Measurements from ENCODE around the gene MAP2K1.

MAP2K1 gene

DNA sequence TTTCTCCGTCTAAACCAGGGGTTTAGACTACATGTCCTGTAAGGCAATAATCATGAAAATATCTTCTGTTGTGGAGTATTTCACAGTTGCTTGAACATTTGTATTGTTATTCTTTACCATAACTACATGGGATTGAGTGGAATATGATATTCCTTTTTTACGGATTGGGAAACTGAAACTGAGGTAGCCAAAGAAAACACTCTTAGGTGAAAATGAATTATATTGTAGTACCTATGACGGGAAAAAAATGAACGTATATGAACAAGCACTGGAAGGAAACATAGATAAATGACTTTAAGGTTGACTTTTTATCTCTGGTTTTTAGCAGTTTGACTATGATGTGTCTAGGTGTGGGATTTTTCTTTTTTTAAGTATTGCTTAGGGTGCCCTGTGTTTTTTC, 35.6 kb downstream of the MAP2K1 start:
- H4K8ac ChIP-seq (ENCODE audit: low read depth, low read length): no peak overlapping the region
- no peak overlapping the region for H4K91ac ChIP-seq (ENCODE audit: low read depth, low read length, poor library complexity)
- H3K4me3 ChIP-seq (ENCODE audit: low read length in 2 of 2): no peak overlapping the region
- no peak overlapping the region for H2BK120ac ChIP-seq (ENCODE audit: low read depth, low read length)
- H3K4me1 ChIP-seq (ENCODE audit: control insufficient read depth in 2 of 2, insufficient read depth in 1 of 2, low read depth in 1 of 2, low read length in 2 of 2): no peaks in the 10 kb centered on the region
- H3K9ac ChIP-seq (ENCODE audit: low read depth, low read length, poor library complexity): no peak overlapping the region
- no peak overlapping the region for H2BK12ac ChIP-seq (ENCODE audit: low read length)
- no peak overlapping the region for H2BK5ac ChIP-seq (ENCODE audit: low read length)
- no peaks in the 10 kb centered on the region for H3K27me3 ChIP-seq (ENCODE audit: control insufficient read depth in 3 of 3, insufficient read depth in 3 of 3, low read depth in 1 of 3, low read length in 3 of 3)
- H3K4ac ChIP-seq (ENCODE audit: low read length): no peak overlapping the region
- no peaks in the 10 kb centered on the region for H3K9me3 ChIP-seq (replicated peaks in 1 of 2; ENCODE audit: control insufficient read depth in 2 of 2, insufficient read depth in 1 of 2, low read depth in 1 of 2, low read length in 2 of 2)
- WGBS, 2 donors (ENCODE audit: extremely low coverage in 2 of 2, insufficient read length in 2 of 2, insufficient replicate concordance in 1 of 2): no CpG with 5 or more reads among the region's 4 CpGs
- no peaks in the 10 kb centered on the region for H3K36me3 ChIP-seq (replicated peaks in 1 of 2; ENCODE audit: control insufficient read depth in 2 of 2, insufficient read depth in 2 of 2, low read length in 2 of 2)
- no peak overlapping the region for H3K4me2 ChIP-seq (ENCODE audit: insufficient read depth, low read length, poor library complexity, severe bottlenecking)
- no peak overlapping the region for H2AK5ac ChIP-seq (ENCODE audit: low read depth, low read length)
- H2AFZ ChIP-seq (ENCODE audit: low read length): no peak overlapping the region
- no peak overlapping the region for H3K14ac ChIP-seq (ENCODE audit: low read length)
- no peak overlapping the region for H3K23ac ChIP-seq (ENCODE audit: low read depth, low read length, poor library complexity)
- H3K18ac ChIP-seq (ENCODE audit: low read length): no peak overlapping the region
- H3K79me1 ChIP-seq (ENCODE audit: low read depth, low read length): peaks cover 3% of the 10 kb centered on the region
- no peak overlapping the region for H2BK15ac ChIP-seq (ENCODE audit: low read length)
- no peak overlapping the region for H3K27ac ChIP-seq (replicated peaks; ENCODE audit: low read length)
- no peak for DNase-seq (ENCODE audit: low spot score)

DNA sequence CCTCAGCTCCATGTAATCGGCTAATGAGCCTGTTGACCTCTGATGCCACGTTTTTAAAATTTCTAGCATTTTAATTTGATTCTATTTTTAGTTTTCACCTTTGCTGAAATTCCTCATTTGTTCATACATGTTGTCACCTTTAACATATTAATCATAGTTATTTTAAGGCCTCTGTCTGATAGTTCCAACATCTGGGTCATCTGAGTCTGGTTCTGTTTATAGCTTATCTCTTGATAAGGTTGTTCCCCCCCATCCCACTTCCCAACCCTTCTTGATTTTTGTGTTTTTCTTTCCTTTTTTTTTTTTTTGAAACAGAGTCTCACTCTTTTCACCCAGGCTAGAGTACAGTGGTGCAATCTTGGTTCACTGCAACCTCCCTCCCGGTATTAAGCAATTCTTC, 36.4 kb downstream of the MAP2K1 start:
- Histone ChIP-seq H3K4ac (ENCODE audit: low read length) (no peak overlapping the region), H3K18ac (ENCODE audit: low read length) (no peak overlapping the region), H3K4me1 (ENCODE audit: control insufficient read depth in 2 of 2, insufficient read depth in 1 of 2, low read depth in 1 of 2, low read length in 2 of 2) (no peaks in the 10 kb centered on the region), H4K8ac (ENCODE audit: low read depth, low read length) (no peak overlapping the region), H3K14ac (ENCODE audit: low read length) (no peak overlapping the region), H2AK5ac (ENCODE audit: low read depth, low read length) (no peak overlapping the region), H3K27me3 (ENCODE audit: control insufficient read depth in 3 of 3, insufficient read depth in 3 of 3, low read depth in 1 of 3, low read length in 3 of 3) (no peaks in the 10 kb centered on the region), H3K36me3 (replicated peaks in 1 of 2; ENCODE audit: control insufficient read depth in 2 of 2, insufficient read depth in 2 of 2, low read length in 2 of 2) (no peaks in the 10 kb centered on the region), H4K91ac (ENCODE audit: low read depth, low read length, poor library complexity) (no peak overlapping the region), H2BK5ac (ENCODE audit: low read length) (no peak overlapping the region), H2AFZ (ENCODE audit: low read length) (no peak overlapping the region), H2BK15ac (ENCODE audit: low read length) (no peak overlapping the region), H2BK12ac (ENCODE audit: low read length) (no peak overlapping the region), H3K4me3 (ENCODE audit: low read length in 2 of 2) (no peak overlapping the region), H3K23ac (ENCODE audit: low read depth, low read length, poor library complexity) (no peak overlapping the region), H3K9me3 (replicated peaks in 1 of 2; ENCODE audit: control insufficient read depth in 2 of 2, insufficient read depth in 1 of 2, low read depth in 1 of 2, low read length in 2 of 2) (no peaks in the 10 kb centered on the region), H3K27ac (replicated peaks; ENCODE audit: low read length) (no peak overlapping the region), H2BK120ac (ENCODE audit: low read depth, low read length) (no peak overlapping the region), H3K79me1 (ENCODE audit: low read depth, low read length) (peaks cover 3% of the 10 kb centered on the region), H3K9ac (ENCODE audit: low read depth, low read length, poor library complexity) (no peak overlapping the region), H3K4me2 (ENCODE audit: insufficient read depth, low read length, poor library complexity, severe bottlenecking) (no peak overlapping the region)
- WGBS, 2 donors (ENCODE audit: extremely low coverage in 2 of 2, insufficient read length in 2 of 2, insufficient replicate concordance in 1 of 2): no CpG with 5 or more reads among the region's 3 CpGs
- DNase-seq (ENCODE audit: low spot score): no peak

GRCh38 chr15:66424963-66425612, 38.4 kb downstream of the MAP2K1 start:
- no peak for DNase-seq (ENCODE audit: low spot score)

DNA sequence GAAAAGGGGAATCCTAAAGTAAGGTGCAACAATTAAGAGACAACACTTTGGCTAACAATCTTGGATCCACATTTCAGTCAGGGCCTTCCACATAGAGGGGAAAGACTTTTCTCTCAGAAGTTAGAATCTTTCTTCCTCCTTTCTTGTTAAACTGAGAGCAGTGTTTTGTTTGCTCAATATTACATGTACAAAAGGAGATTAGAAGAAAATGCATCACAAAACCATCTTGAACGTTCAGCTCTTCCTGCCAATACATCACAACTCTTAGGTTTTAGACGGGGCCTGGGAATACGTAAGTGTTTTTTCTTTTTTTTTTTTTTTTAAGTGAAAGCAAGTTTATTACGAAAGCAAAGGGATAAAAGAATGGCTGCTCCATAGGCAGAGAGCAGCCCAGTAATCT, 39.1 kb downstream of the MAP2K1 start:
- H2BK5ac ChIP-seq (ENCODE audit: low read length): no peak overlapping the region
- H3K36me3 ChIP-seq (replicated peaks in 1 of 2; ENCODE audit: control insufficient read depth in 2 of 2, insufficient read depth in 2 of 2, low read length in 2 of 2): no peaks in the 10 kb centered on the region
- no peak overlapping the region for H2BK12ac ChIP-seq (ENCODE audit: low read length)
- H3K4me3 ChIP-seq (ENCODE audit: low read length in 2 of 2): no peak overlapping the region
- H3K27ac ChIP-seq (replicated peaks; ENCODE audit: low read length): no peak overlapping the region
- no peak overlapping the region for H3K23ac ChIP-seq (ENCODE audit: low read depth, low read length, poor library complexity)
- H2BK120ac ChIP-seq (ENCODE audit: low read depth, low read length): no peak overlapping the region
- no peak overlapping the region for H4K91ac ChIP-seq (ENCODE audit: low read depth, low read length, poor library complexity)
- H3K79me1 ChIP-seq (ENCODE audit: low read depth, low read length): peaks cover 3% of the 10 kb centered on the region
- H4K8ac ChIP-seq (ENCODE audit: low read depth, low read length): no peak overlapping the region
- H2BK15ac ChIP-seq (ENCODE audit: low read length): no peak overlapping the region
- no peak overlapping the region for H2AFZ ChIP-seq (ENCODE audit: low read length)
- no peaks in the 10 kb centered on the region for H3K4me1 ChIP-seq (ENCODE audit: control insufficient read depth in 2 of 2, insufficient read depth in 1 of 2, low read depth in 1 of 2, low read length in 2 of 2)
- no peak overlapping the region for H3K9ac ChIP-seq (ENCODE audit: low read depth, low read length, poor library complexity)
- no peak overlapping the region for H3K18ac ChIP-seq (ENCODE audit: low read length)
- no peak for DNase-seq (ENCODE audit: low spot score)
- H3K9me3 ChIP-seq (replicated peaks in 1 of 2; ENCODE audit: control insufficient read depth in 2 of 2, insufficient read depth in 1 of 2, low read depth in 1 of 2, low read length in 2 of 2): no peaks in the 10 kb centered on the region
- no peak overlapping the region for H3K14ac ChIP-seq (ENCODE audit: low read length)
- no peak overlapping the region for H3K4ac ChIP-seq (ENCODE audit: low read length)
- WGBS, 2 donors (ENCODE audit: extremely low coverage in 2 of 2, insufficient read length in 2 of 2, insufficient replicate concordance in 1 of 2): no CpG with 5 or more reads among the region's 4 CpGs
- no peaks in the 10 kb centered on the region for H3K27me3 ChIP-seq (ENCODE audit: control insufficient read depth in 3 of 3, insufficient read depth in 3 of 3, low read depth in 1 of 3, low read length in 3 of 3)
- H3K4me2 ChIP-seq (ENCODE audit: insufficient read depth, low read length, poor library complexity, severe bottlenecking): no peak overlapping the region
- H2AK5ac ChIP-seq (ENCODE audit: low read depth, low read length): no peak overlapping the region

More at GRCh38 chr15:66424963-66425612, 38.4 kb downstream of the MAP2K1 start:
- Histone ChIP-seq H3K36me3 (replicated peaks in 1 of 2; ENCODE audit: control insufficient read depth in 2 of 2, insufficient read depth in 2 of 2, low read length in 2 of 2) (no peaks in the 10 kb centered on the region), H3K4ac (ENCODE audit: low read length) (no peak overlapping the region), H3K27ac (replicated peaks; ENCODE audit: low read length) (no peak overlapping the region), H2BK5ac (ENCODE audit: low read length) (no peak overlapping the region), H4K8ac (ENCODE audit: low read depth, low read length) (no peak overlapping the region), H2BK120ac (ENCODE audit: low read depth, low read length) (no peak overlapping the region), H3K9ac (ENCODE audit: low read depth, low read length, poor library complexity) (no peak overlapping the region), H3K4me2 (ENCODE audit: insufficient read depth, low read length, poor library complexity, severe bottlenecking) (no peak overlapping the region), H2BK15ac (ENCODE audit: low read length) (no peak overlapping the region), H3K79me1 (ENCODE audit: low read depth, low read length) (peaks cover 3% of the 10 kb centered on the region), H3K27me3 (ENCODE audit: control insufficient read depth in 3 of 3, insufficient read depth in 3 of 3, low read depth in 1 of 3, low read length in 3 of 3) (no peaks in the 10 kb centered on the region), H3K4me3 (ENCODE audit: low read length in 2 of 2) (no peak overlapping the region), H3K18ac (ENCODE audit: low read length) (no peak overlapping the region), H3K4me1 (ENCODE audit: control insufficient read depth in 2 of 2, insufficient read depth in 1 of 2, low read depth in 1 of 2, low read length in 2 of 2) (no peaks in the 10 kb centered on the region), H3K23ac (ENCODE audit: low read depth, low read length, poor library complexity) (no peak overlapping the region), H2AFZ (ENCODE audit: low read length) (no peak overlapping the region), H4K91ac (ENCODE audit: low read depth, low read length, poor library complexity) (no peak overlapping the region), H3K14ac (ENCODE audit: low read length) (no peak overlapping the region), H2BK12ac (ENCODE audit: low read length) (no peak overlapping the region), H3K9me3 (replicated peaks in 1 of 2; ENCODE audit: control insufficient read depth in 2 of 2, insufficient read depth in 1 of 2, low read depth in 1 of 2, low read length in 2 of 2) (no peaks in the 10 kb centered on the region), H2AK5ac (ENCODE audit: low read depth, low read length) (no peak overlapping the region)
- WGBS, 2 donors (ENCODE audit: extremely low coverage in 2 of 2, insufficient read length in 2 of 2, insufficient replicate concordance in 1 of 2): no CpG with 5 or more reads among the region's 9 CpGs

Measured in neuronal stem cell (in vitro differentiated cells).